ENCODE measurements around the gene TOPAZ1. TPM values are rescaled to one million over a fixed set of nuclear protein-coding genes. Genes with fewer than 3 reads are reported as not detected.
A peak's percentile ranks its signal among the peaks of the same experiment; 100 is the strongest.

TOPAZ1 gene
- total and polyA plus RNA-seq, 9 of the 15 experiments (the other 6 are each of a cell fraction or from before 2014, with no cell fraction given) = 0.01 TPM; not detected in 8

DNA sequence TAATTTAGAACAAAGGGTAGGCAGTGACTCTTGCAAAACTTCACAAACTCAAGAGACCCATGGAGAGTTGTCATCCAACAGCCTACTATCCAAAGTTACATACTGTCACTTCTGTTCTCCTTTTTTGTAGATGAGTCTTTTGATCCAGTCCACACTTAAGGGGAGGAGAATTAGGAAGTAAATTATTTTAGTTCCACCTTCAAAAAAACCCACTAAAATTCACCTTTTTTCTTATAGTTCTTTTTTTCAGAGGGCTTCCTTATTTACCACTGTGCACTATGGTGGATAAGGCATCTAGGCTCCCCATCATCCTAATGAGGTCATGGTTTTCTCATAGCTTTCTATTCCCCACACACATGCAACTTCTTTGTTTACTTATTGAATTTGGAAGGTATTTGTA is 88.3 kb downstream of the TOPAZ1 start:
- Histone ChIP-seq H3K27me3 (ENCODE audit: control insufficient read depth in 2 of 2, insufficient read depth in 2 of 2, low read length in 2 of 2) (no peaks in the 10 kb centered on the region), H4K20me1 (replicated peaks; ENCODE audit: control insufficient read depth, insufficient read depth, low read length) (no peaks in the 10 kb centered on the region), H3K9me3 (replicated peaks; ENCODE audit: control insufficient read depth, insufficient read depth, low read depth, low read length) (peaks cover 5% of the 10 kb centered on the region; the same call in 1 of the 2 replicates), H3K4me3 (no peak overlapping the region), H3K4me1 (replicated peaks in 1 of 2; ENCODE audit: control insufficient read depth in 2 of 2, insufficient read depth in 2 of 2, low read length in 2 of 2) (no peaks in the 10 kb centered on the region; a peak in 1 of 5 replicates), H3K79me2 (ENCODE audit: control insufficient read depth, insufficient read depth, low read length) (no peaks in the 10 kb centered on the region), H3K4me2 (ENCODE audit: insufficient read depth, low read length) (no peak overlapping the region), H3K36me3 (ENCODE audit: control insufficient read depth, insufficient read depth, low read length) (no peaks in the 10 kb centered on the region), H3K9me1 (ENCODE audit: control insufficient read depth, insufficient read depth, low read length) (no peaks in the 10 kb centered on the region), H3K27ac (ENCODE audit: extremely low read depth, low read depth, low read length) (no peak overlapping the region), H3K9ac (ENCODE audit: insufficient read depth in 1 of 2, low read depth in 2 of 2, low read length in 2 of 2) (no peak overlapping the region), H2AFZ (ENCODE audit: low read depth, low read length) (no peak overlapping the region)
- intact Hi-C loops (cut with micrococcal nuclease) (loop anchor here (10.0 kb wide), 1 partner anchor 665 kb away; no protein-coding TSS in a partner anchor), in situ Hi-C loops (cut with MboI) (loop anchor here (10.0 kb wide), 1 partner anchor 185 kb away; no protein-coding TSS in a partner anchor)
- TF ChIP-seq ZNF197 (CRISPR knock-in tag; IDR thresholded peaks at IDR 0.05; ENCODE audit: low read depth) (no peak), ZNF436 (CRISPR knock-in tag; IDR thresholded peaks at IDR 0.05) (no peak), SNRNP70 (optimal IDR thresholded peaks at IDR 0.05; ENCODE audit: low read depth, low read length) (no peak), E2F3 (CRISPR knock-in tag; IDR thresholded peaks at IDR 0.05) (no peak)
- DNase-seq (ENCODE audit: extremely low read depth in 1 of 4, low spot score in 3 of 4) = no peak
- BruUV-seq (replicated peaks) = no TSS peak
- CTCF ChIA-PET (ENCODE audit: low intra/inter-chr PET ratio) = interaction anchor here (1.0 kb wide), 1 partner anchor 81 kb away, joined by 3 read pairs; no protein-coding TSS in a partner anchor
- POLR2A ChIA-PET = interaction anchor here (1.2 kb wide), 1 partner anchor 8 kb away, joined by 4 read pairs; the partner anchor contains the start of gene TCAIM
- no peak for FAIRE-seq
- ATAC-seq = 0 out of 3 replicates have a peak, but pooled peaks have one; percentile 21

GRCh38 chr3:44330444-44330843 is 88.8 kb downstream of the TOPAZ1 start:
- no peaks in the 10 kb centered on the region for H3K79me2 ChIP-seq (ENCODE audit: control insufficient read depth, insufficient read depth, low read length)
- no peak overlapping the region for H3K4me2 ChIP-seq (ENCODE audit: insufficient read depth, low read length)
- ChIA-PET POLR2A (interaction anchor here (1.2 kb wide), 1 partner anchor 8 kb away, joined by 4 read pairs; the partner anchor contains the start of gene TCAIM), CTCF (ENCODE audit: low intra/inter-chr PET ratio) (no interaction called here)
- BruUV-seq (replicated peaks) = no TSS peak
- no peaks in the 10 kb centered on the region for H4K20me1 ChIP-seq (replicated peaks; ENCODE audit: control insufficient read depth, insufficient read depth, low read length)
- H3K27ac ChIP-seq (ENCODE audit: extremely low read depth, low read depth, low read length) = no peak overlapping the region
- 31% methylated on average over 2 of the region's 2 CpGs for WGBS (ENCODE audit: insufficient coverage, low coverage, missing lambda C conversion rate)
- in situ Hi-C loops (cut with MboI) (no loop called here), intact Hi-C loops (cut with micrococcal nuclease) (no loop called here)
- H3K4me1 ChIP-seq (replicated peaks in 1 of 2; ENCODE audit: control insufficient read depth in 2 of 2, insufficient read depth in 2 of 2, low read length in 2 of 2) = no peaks in the 10 kb centered on the region; a peak in 1 of 5 replicates
- FAIRE-seq (no peak), DNase-seq (ENCODE audit: extremely low read depth in 1 of 4, low spot score in 3 of 4) (peak in 2 of 4 experiments; percentile 20 to 37), ATAC-seq (peak; percentile 77)
- H3K9ac ChIP-seq (ENCODE audit: insufficient read depth in 1 of 2, low read depth in 2 of 2, low read length in 2 of 2) = no peak overlapping the region
- no peak overlapping the region for H3K4me3 ChIP-seq
- H3K27me3 ChIP-seq (ENCODE audit: control insufficient read depth in 2 of 2, insufficient read depth in 2 of 2, low read length in 2 of 2) = no peaks in the 10 kb centered on the region
- no peaks in the 10 kb centered on the region for H3K36me3 ChIP-seq (ENCODE audit: control insufficient read depth, insufficient read depth, low read length)
- H3K9me1 ChIP-seq (ENCODE audit: control insufficient read depth, insufficient read depth, low read length) = no peaks in the 10 kb centered on the region
- H3K9me3 ChIP-seq (replicated peaks; ENCODE audit: control insufficient read depth, insufficient read depth, low read depth, low read length) = peaks cover 5% of the 10 kb centered on the region; the same call in 1 of the 2 replicates
- H2AFZ ChIP-seq (ENCODE audit: low read depth, low read length) = peak overlapping the region; percentile 10; the same call in 1 of the 2 replicates
- TF ChIP-seq MBD2 (IDR thresholded peaks at IDR 0.05; ENCODE audit: borderline replicate concordance, low read depth) (no peak), MAFF (IDR thresholded peaks at IDR 0.05; ENCODE audit: low read length) (no peak), SIN3A (IDR thresholded peaks at IDR 0.05; ENCODE audit: borderline replicate concordance in 2 of 2, control insufficient read depth in 1 of 2, low read depth in 2 of 2, low read length in 2 of 2) (no peak), GATA2 (CRISPR knock-in tag; IDR thresholded peaks at IDR 0.05) (peak; percentile 57; the same call in 1 of the 2 replicates), TEAD4 (IDR thresholded peaks at IDR 0.05; ENCODE audit: low read length) (peak; percentile 33; the same call in 1 of the 2 replicates), TEAD4 (CRISPR knock-in tag; IDR thresholded peaks at IDR 0.05; ENCODE audit: borderline replicate concordance) (no peak), ZNF561 (CRISPR knock-in tag; conservative IDR thresholded peaks at IDR 0.05) (no peak), PTTG1 (tag; IDR thresholded peaks at IDR 0.05; ENCODE audit: low read depth) (no peak), TAL1 (IDR thresholded peaks at IDR 0.05) (peak; percentile 15; the same call in 1 of the 2 replicates), SIRT6 (IDR thresholded peaks at IDR 0.05; ENCODE audit: low read depth, low read length) (no peak), XRCC4 (IDR thresholded peaks at IDR 0.05; ENCODE audit: extremely low read depth, insufficient read depth, insufficient read length) (no peak)
- TF ChIP-seq, protein P1, sequence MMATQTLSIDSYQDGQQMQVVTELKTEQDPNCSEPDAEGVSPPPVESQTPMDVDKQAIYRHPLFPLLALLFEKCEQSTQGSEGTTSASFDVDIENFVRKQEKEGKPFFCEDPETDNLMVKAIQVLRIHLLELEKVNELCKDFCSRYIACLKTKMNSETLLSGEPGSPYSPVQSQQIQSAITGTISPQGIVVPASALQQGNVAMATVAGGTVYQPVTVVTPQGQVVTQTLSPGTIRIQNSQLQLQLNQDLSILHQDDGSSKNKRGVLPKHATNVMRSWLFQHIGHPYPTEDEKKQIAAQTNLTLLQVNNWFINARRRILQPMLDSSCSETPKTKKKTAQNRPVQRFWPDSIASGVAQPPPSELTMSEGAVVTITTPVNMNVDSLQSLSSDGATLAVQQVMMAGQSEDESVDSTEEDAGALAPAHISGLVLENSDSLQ (IDR thresholded peaks at IDR 0.05) = peak; percentile 87

Data from K562 (cell line).